CD4-positive, alpha-beta T cell (primary cell): Measurements from ENCODE around the gene BMPR1A. TPM values are rescaled to one million over a fixed set of nuclear protein-coding genes. Genes with fewer than 3 reads are reported as not detected.

Experiments
- ATAC-seq: fragments of 200-7000 bp; cut with Tn5 transposase; one replicate; pipeline ENCODE4 v1.10.0; 2022; ENCODE audit warnings: mild to moderate bottlenecking; ENCODE audit not compliant: poor library complexity
- CTCF ChIA-PET: fragments of 350-600 bp; sonication (Branson Sonifier 250); formaldehyde crosslinking; loops from one replicate; lab custom pipeline; 2021; ENCODE audit warnings: antibody characterized with exemption, inconsistent platforms; lab: Charles Lee
- POLR2A ChIA-PET: fragments of 350-600 bp; sonication (Branson Sonifier 250); formaldehyde crosslinking; loops from one replicate; lab custom pipeline; 2021; ENCODE audit warnings: antibody characterized with exemption, inconsistent platforms; lab: Charles Lee
- DNase-seq, 14 experiments: peaks; one replicate each; pipeline ENCODE4 v3.0.0-alpha.2; 2013 to 2020; ENCODE audit warnings: mixed read lengths in 2 of 14
- H3K27ac ChIP-seq, 2 donors: one replicate each; pipeline versions ENCODE4 v1.5.1 to v1.7.0; 2013; ENCODE audit warnings: low read length in 2 of 2, low read depth in 1 of 2, mild to moderate bottlenecking in 1 of 2
- H3K27me3 ChIP-seq, 2 experiments: 1 replicate in 1 of 2; 2 replicates in 1 of 2; pipeline versions ENCODE4 v1.6.1 to v1.7.0; 2013; ENCODE audit warnings: low read length in 2 of 2, control low read depth in 1 of 2, mild to moderate bottlenecking in 1 of 2, moderate library complexity in 1 of 2; ENCODE audit not compliant: insufficient read depth in 2 of 2, control insufficient read depth in 1 of 2
- H3K36me3 ChIP-seq: one replicate; pipeline ENCODE4 v1.6.1; 2013; ENCODE audit warnings: low read length, control low read depth; ENCODE audit not compliant: insufficient read depth
- H3K4me1 ChIP-seq: one replicate; pipeline ENCODE4 v1.6.1; 2013; ENCODE audit warnings: low read length, control low read depth; ENCODE audit not compliant: insufficient read depth
- H3K4me3 ChIP-seq: one replicate; pipeline ENCODE4 v1.5.1; 2013; ENCODE audit warnings: mild to moderate bottlenecking, low read length, moderate library complexity
- H3K9me3 ChIP-seq, 2 experiments: 1 replicate in 1 of 2; 2 replicates in 1 of 2; pipeline versions ENCODE4 v1.6.1 to v1.7.0; 2013; ENCODE audit warnings: low read length in 2 of 2, mild to moderate bottlenecking in 2 of 2, control low read depth in 1 of 2, moderate library complexity in 1 of 2; ENCODE audit not compliant: control insufficient read depth in 1 of 2, insufficient read depth in 1 of 2
- H3K27ac Mint-ChIP-seq: one replicate; pipeline ENCODE4 v1.8.0; 2020; ENCODE audit warnings: mixed read lengths
- H3K27me3 Mint-ChIP-seq: one replicate; pipeline ENCODE4 v1.8.0; 2021; ENCODE audit warnings: mixed read lengths
- H3K36me3 Mint-ChIP-seq: one replicate; pipeline ENCODE4 v1.8.0; 2021; ENCODE audit warnings: low read depth, mixed read lengths
- H3K4me1 Mint-ChIP-seq: one replicate; pipeline ENCODE4 v1.8.0; 2021; ENCODE audit warnings: low read depth, mixed read lengths
- H3K4me3 Mint-ChIP-seq: one replicate; pipeline ENCODE4 v1.8.0; 2020; ENCODE audit warnings: mild to moderate bottlenecking, mixed read lengths
- H3K9me3 Mint-ChIP-seq: one replicate; pipeline ENCODE4 v1.8.0; 2020; ENCODE audit warnings: mixed read lengths
- intact Hi-C, 2 experiments: fragments of 100-400 bp; cut with DNase I in 1 of 2; cut with micrococcal nuclease in 1 of 2; formaldehyde crosslinking; loops; one replicate each; pipeline versions ENCODE4 v1.15.1 to v1.9.0; 2023 to 2025; cut with DNase I, micrococcal nuclease
- total RNA-seq, 174 experiments: library from RNA in 2 of 174; stranded (reverse) in 2 of 174; gene quantifications; one replicate each; pipeline ENCODE4 v1.2.3 and lab custom pipeline; 2021 to 2026
- TF ChIP-seq, protein P1 (sequence below): fragments of 200-600 bp; IDR thresholded peaks from one replicate; pipeline ENCODE4 v1.8.0; 2022; ENCODE audit warnings: antibody characterized with exemption, mild to moderate bottlenecking

BMPR1A gene
- total RNA-seq, 2 experiments from 2014 or later: 1.9 to 2.6 TPM

DNA sequence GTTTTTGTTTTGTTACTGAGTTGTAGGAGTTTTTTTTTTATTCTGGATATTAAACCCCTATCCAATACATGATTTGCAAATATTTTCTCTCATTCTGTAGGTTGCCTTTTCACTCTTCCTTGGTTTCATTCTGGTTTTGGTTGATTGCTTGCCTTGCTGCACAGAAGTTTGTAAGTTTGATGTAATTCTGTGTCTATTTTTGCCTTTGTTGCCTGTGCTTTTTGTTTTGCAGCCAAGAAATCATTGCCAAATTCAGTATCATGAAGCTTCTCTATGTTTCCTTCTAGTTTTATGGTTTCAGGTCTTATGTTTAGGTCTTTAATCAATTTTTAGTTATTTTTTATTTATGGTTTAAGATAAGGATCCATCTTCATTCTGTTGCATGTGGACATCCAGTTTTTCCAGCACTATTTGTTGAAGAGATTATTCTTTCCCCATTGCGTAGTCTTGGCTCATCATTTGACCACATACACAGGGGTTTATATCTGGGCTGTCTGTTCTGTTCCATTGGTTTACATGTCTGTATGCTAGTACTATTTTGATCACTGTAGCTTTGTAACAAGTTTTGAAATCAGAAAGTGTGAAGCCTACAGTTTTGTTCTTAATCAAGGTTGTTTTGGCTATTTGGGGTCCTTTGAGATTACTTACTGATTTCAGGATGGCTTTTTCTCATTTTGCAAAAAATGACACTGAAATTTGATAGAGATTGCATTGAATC is 26.4 kb downstream of the BMPR1A start:
- Histone ChIP-seq H3K27ac (no peak overlapping the region), H3K36me3 (no peaks in the 10 kb centered on the region), H3K27me3 (no peaks in the 10 kb centered on the region), H3K4me3 (no peak overlapping the region), H3K9me3 (peaks cover 0 to 7% of the 10 kb centered on the region in 2 experiments), H3K4me1 (no peaks in the 10 kb centered on the region)
- intact Hi-C loops: no loop called here
- DNase-seq: no peak
- ATAC-seq: no peak
- TF ChIP-seq, protein P1, sequence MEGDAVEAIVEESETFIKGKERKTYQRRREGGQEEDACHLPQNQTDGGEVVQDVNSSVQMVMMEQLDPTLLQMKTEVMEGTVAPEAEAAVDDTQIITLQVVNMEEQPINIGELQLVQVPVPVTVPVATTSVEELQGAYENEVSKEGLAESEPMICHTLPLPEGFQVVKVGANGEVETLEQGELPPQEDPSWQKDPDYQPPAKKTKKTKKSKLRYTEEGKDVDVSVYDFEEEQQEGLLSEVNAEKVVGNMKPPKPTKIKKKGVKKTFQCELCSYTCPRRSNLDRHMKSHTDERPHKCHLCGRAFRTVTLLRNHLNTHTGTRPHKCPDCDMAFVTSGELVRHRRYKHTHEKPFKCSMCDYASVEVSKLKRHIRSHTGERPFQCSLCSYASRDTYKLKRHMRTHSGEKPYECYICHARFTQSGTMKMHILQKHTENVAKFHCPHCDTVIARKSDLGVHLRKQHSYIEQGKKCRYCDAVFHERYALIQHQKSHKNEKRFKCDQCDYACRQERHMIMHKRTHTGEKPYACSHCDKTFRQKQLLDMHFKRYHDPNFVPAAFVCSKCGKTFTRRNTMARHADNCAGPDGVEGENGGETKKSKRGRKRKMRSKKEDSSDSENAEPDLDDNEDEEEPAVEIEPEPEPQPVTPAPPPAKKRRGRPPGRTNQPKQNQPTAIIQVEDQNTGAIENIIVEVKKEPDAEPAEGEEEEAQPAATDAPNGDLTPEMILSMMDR: no peak
- no peak overlapping the region for H3K27ac Mint-ChIP-seq
- H3K27me3 Mint-ChIP-seq: no peaks in the 10 kb centered on the region
- POLR2A ChIA-PET: no interaction called here
- peaks cover 3% of the 10 kb centered on the region for H3K9me3 Mint-ChIP-seq
- CTCF ChIA-PET: no interaction called here
- H3K4me1 Mint-ChIP-seq: peaks cover 10% of the 10 kb centered on the region
- H3K36me3 Mint-ChIP-seq: no peaks in the 10 kb centered on the region
- no peak overlapping the region for H3K4me3 Mint-ChIP-seq

DNA sequence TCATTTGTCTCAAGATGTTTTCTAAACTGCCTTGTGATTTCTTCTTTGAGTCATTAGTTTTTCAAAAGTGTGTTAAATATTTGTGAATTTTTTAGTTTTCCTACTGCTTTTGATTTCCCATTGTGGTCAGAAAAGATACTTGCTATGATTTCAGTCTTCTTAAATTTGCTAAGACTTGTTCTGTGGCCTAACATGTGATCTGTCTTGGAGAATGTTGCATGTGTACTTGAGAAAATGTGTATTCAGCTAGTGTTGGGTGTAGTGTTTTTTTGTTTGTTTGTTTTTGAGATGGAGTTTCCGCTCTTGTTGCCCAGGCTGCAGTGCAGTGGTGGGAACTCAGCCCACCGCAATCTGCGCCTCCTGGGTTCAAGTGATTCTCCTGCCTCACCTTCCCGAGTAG is 28.6 kb downstream of the BMPR1A start:
- no peak for DNase-seq
- H3K4me3 ChIP-seq: no peak overlapping the region
- peaks cover 0 to 3% of the 10 kb centered on the region in 2 experiments for H3K9me3 ChIP-seq
- Mint-ChIP-seq H3K4me1 (peaks cover 10% of the 10 kb centered on the region), H3K9me3 (peaks cover 3% of the 10 kb centered on the region), H3K27me3 (no peaks in the 10 kb centered on the region), H3K4me3 (no peak overlapping the region), H3K36me3 (no peaks in the 10 kb centered on the region), H3K27ac (no peak overlapping the region)
- no peaks in the 10 kb centered on the region for H3K36me3 ChIP-seq
- TF ChIP-seq, protein P1: no peak
- H3K27me3 ChIP-seq: no peaks in the 10 kb centered on the region
- intact Hi-C loops: no loop called here
- ATAC-seq: no peak
- ChIA-PET CTCF (no interaction called here), POLR2A (no interaction called here)
- H3K4me1 ChIP-seq: no peaks in the 10 kb centered on the region
- H3K27ac ChIP-seq: no peak overlapping the region

DNA sequence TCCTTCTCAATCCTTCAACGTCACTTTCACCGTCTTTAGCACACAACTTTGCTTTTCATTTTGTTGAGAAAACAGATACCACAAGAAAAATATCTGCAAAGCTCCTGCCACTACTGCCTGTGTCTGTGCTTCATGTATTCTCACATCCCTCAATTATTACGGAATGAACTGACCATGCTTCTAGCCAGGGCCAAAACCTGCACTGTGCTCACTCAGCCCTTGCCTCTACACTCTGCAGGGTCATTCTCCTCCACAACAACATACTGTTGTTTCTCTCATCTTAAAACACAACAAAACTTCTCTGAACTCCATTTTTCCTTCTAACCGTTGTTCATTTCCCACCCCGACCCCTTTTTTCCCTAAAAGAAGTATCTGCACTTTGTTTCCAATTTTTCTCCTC is 29.5 kb downstream of the BMPR1A start:
- Mint-ChIP-seq H3K27ac (no peak overlapping the region), H3K27me3 (no peaks in the 10 kb centered on the region), H3K9me3 (peaks cover 3% of the 10 kb centered on the region), H3K36me3 (no peaks in the 10 kb centered on the region), H3K4me3 (no peak overlapping the region), H3K4me1 (peaks cover 10% of the 10 kb centered on the region)
- no peaks in the 10 kb centered on the region for H3K27me3 ChIP-seq
- ATAC-seq (no peak), DNase-seq (no peak)
- no peaks in the 10 kb centered on the region for H3K36me3 ChIP-seq
- peaks cover 0 to 3% of the 10 kb centered on the region in 2 experiments for H3K9me3 ChIP-seq
- TF ChIP-seq, protein P1: no peak
- CTCF ChIA-PET: no interaction called here
- no peak overlapping the region for H3K27ac ChIP-seq
- POLR2A ChIA-PET: no interaction called here
- intact Hi-C loops: no loop called here
- H3K4me3 ChIP-seq: no peak overlapping the region
- no peaks in the 10 kb centered on the region for H3K4me1 ChIP-seq
